ENCODE measurements around the gene SOX9. TPM values are rescaled to one million over a fixed set of nuclear protein-coding genes. Genes with fewer than 3 reads are reported as not detected.

The SOX9 gene
- total RNA-seq, 2 donors from 2014 or later: 52.3 to 74.2 TPM

DNA sequence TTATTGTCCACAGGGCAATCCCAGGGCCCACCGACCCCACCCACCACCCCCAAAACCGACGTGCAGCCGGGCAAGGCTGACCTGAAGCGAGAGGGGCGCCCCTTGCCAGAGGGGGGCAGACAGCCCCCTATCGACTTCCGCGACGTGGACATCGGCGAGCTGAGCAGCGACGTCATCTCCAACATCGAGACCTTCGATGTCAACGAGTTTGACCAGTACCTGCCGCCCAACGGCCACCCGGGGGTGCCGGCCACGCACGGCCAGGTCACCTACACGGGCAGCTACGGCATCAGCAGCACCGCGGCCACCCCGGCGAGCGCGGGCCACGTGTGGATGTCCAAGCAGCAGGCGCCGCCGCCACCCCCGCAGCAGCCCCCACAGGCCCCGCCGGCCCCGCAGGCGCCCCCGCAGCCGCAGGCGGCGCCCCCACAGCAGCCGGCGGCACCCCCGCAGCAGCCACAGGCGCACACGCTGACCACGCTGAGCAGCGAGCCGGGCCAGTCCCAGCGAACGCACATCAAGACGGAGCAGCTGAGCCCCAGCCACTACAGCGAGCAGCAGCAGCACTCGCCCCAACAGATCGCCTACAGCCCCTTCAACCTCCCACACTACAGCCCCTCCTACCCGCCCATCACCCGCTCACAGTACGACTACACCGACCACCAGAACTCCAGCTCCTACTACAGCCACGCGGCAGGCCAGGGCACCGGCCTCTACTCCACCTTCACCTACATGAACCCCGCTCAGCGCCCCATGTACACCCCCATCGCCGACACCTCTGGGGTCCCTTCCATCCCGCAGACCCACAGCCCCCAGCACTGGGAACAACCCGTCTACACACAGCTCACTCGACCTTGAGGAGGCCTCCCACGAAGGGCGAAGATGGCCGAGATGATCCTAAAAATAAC, 3.0 kb downstream of the SOX9 start:
- Histone ChIP-seq H3K36me3 (no peaks in the 10 kb centered on the region), H3K4me3 (peak overlapping the region; percentile 74), H3K27ac (peak overlapping the region; percentile 4), H3K9me3 (no peaks in the 10 kb centered on the region), H3K4me1 (no peaks in the 10 kb centered on the region), H3K9ac (ENCODE audit: low read depth in 2 of 2, low read length in 2 of 2) (peak overlapping the region; percentile 41 to 70), H3K27me3 (peaks cover 5% of the 10 kb centered on the region)
- TF ChIP-seq, protein P1, sequence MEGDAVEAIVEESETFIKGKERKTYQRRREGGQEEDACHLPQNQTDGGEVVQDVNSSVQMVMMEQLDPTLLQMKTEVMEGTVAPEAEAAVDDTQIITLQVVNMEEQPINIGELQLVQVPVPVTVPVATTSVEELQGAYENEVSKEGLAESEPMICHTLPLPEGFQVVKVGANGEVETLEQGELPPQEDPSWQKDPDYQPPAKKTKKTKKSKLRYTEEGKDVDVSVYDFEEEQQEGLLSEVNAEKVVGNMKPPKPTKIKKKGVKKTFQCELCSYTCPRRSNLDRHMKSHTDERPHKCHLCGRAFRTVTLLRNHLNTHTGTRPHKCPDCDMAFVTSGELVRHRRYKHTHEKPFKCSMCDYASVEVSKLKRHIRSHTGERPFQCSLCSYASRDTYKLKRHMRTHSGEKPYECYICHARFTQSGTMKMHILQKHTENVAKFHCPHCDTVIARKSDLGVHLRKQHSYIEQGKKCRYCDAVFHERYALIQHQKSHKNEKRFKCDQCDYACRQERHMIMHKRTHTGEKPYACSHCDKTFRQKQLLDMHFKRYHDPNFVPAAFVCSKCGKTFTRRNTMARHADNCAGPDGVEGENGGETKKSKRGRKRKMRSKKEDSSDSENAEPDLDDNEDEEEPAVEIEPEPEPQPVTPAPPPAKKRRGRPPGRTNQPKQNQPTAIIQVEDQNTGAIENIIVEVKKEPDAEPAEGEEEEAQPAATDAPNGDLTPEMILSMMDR (IDR thresholded peaks at IDR 0.05): no peak
- intact Hi-C loops (cut with DNase I): loop anchor here (5.0 kb wide), 1 partner anchor 304 kb away; no protein-coding TSS in a partner anchor
- peak; percentile 29 for DNase-seq

DNA sequence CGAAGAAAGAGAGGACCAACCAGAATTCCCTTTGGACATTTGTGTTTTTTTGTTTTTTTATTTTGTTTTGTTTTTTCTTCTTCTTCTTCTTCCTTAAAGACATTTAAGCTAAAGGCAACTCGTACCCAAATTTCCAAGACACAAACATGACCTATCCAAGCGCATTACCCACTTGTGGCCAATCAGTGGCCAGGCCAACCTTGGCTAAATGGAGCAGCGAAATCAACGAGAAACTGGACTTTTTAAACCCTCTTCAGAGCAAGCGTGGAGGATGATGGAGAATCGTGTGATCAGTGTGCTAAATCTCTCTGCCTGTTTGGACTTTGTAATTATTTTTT, 3.6 kb downstream of the SOX9 start:
- Histone ChIP-seq H3K4me3 (peak overlapping the region; percentile 8), H3K27me3 (peaks cover 5% of the 10 kb centered on the region), H3K4me1 (no peaks in the 10 kb centered on the region), H3K9ac (ENCODE audit: low read depth in 2 of 2, low read length in 2 of 2) (peak overlapping the region; percentile 41 to 70), H3K27ac (peak overlapping the region; percentile 4), H3K36me3 (no peaks in the 10 kb centered on the region), H3K9me3 (no peaks in the 10 kb centered on the region)
- intact Hi-C loops (cut with DNase I): loop anchor here (5.0 kb wide), 1 partner anchor 303 kb away; no protein-coding TSS in a partner anchor
- no peak for DNase-seq
- TF ChIP-seq, protein P1 (IDR thresholded peaks at IDR 0.05): no peak

DNA sequence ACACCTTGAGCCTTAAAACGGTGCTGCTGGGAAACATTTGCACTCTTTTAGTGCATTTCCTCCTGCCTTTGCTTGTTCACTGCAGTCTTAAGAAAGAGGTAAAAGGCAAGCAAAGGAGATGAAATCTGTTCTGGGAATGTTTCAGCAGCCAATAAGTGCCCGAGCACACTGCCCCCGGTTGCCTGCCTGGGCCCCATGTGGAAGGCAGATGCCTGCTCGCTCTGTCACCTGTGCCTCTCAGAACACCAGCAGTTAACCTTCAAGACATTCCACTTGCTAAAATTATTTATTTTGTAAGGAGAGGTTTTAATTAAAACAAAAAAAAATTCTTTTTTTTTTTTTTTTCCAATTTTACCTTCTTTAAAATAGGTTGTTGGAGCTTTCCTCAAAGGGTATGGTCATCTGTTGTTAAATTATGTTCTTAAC, 4.4 kb downstream of the SOX9 start:
- no peaks in the 10 kb centered on the region for H3K9me3 ChIP-seq
- no peak overlapping the region for H3K9ac ChIP-seq (ENCODE audit: low read depth in 2 of 2, low read length in 2 of 2)
- TF ChIP-seq, protein P1 (IDR thresholded peaks at IDR 0.05): no peak
- no peaks in the 10 kb centered on the region for H3K4me1 ChIP-seq
- H3K27me3 ChIP-seq: peaks cover 5% of the 10 kb centered on the region
- H3K36me3 ChIP-seq: no peaks in the 10 kb centered on the region
- peak; percentile 25 for DNase-seq
- intact Hi-C loops (cut with DNase I): loop anchor here (5.0 kb wide), 1 partner anchor 412 kb away; no protein-coding TSS in a partner anchor
- peak overlapping the region; percentile 27 for H3K27ac ChIP-seq
- H3K4me3 ChIP-seq: no peak overlapping the region

DNA sequence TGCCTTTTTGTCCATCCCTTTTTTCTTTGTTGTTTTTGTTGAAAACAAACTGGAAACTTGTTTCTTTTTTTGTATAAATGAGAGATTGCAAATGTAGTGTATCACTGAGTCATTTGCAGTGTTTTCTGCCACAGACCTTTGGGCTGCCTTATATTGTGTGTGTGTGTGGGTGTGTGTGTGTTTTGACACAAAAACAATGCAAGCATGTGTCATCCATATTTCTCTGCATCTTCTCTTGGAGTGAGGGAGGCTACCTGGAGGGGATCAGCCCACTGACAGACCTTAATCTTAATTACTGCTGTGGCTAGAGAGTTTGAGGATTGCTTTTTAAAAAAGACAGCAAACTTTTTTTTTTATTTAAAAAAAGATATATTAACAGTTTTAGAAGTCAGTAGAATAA, 4.9 kb downstream of the SOX9 start:
- Histone ChIP-seq H3K9me3 (no peaks in the 10 kb centered on the region), H3K36me3 (no peaks in the 10 kb centered on the region), H3K4me3 (no peak overlapping the region), H3K27ac (peak overlapping the region; percentile 27), H3K27me3 (peaks cover 5% of the 10 kb centered on the region), H3K9ac (ENCODE audit: low read depth in 2 of 2, low read length in 2 of 2) (no peak overlapping the region), H3K4me1 (no peaks in the 10 kb centered on the region)
- TF ChIP-seq, protein P1 (IDR thresholded peaks at IDR 0.05): no peak
- intact Hi-C loops (cut with DNase I): loop anchor here (5.0 kb wide), 1 partner anchor 412 kb away; no protein-coding TSS in a partner anchor
- no peak for DNase-seq

DNA sequence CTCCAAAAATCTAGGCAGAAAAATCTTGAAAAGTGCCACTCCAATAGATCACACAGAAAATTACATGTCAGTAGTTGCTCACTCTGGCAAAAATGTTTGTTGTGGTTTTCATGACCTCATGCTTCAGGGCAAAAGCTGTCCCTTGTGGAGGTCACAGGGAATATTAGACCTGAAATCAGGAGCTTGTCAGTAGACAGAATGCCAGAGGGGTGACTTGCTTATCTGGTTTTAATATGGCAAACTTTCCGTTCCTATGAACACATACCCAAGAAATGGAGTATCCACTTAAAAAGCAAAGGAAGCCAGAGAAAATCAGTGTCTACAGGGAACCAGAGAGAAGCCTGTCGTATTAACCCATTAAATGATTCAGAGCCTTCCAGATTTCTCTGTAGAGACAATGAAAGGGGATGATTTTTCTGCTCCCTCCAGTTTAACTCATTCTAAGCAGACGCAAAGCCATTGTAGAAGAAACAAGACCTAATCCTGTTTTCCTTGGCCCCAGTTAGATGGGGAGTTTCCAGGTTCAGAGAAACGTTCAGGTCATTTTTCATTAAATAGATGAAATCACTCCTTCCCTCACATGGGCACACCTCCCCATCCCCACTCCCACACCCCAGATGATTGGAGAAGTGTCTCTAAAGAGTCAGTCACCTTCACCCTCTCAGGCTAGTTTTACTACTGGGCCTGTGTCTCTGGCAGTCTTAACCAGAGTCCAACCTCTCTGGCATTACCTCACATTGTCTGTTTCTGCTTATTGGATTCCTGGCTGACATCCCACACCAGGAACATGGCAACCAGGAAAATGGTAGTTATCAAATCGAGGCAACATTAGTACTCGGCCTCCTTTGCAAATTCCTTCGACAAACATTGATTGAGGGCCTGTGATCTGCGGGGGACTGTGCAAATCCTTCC, 6.0 kb downstream of the SOX9 start:
- H3K27me3 ChIP-seq: peaks cover 5% of the 10 kb centered on the region
- peak overlapping the region in 1 of 2 donors; percentile 26 for H3K9ac ChIP-seq (ENCODE audit: low read depth in 2 of 2, low read length in 2 of 2)
- no peaks in the 10 kb centered on the region for H3K9me3 ChIP-seq
- TF ChIP-seq, protein P1 (IDR thresholded peaks at IDR 0.05): no peak
- intact Hi-C loops (cut with DNase I): loop anchor here (5.0 kb wide), 1 partner anchor 410 kb away; no protein-coding TSS in a partner anchor
- no peaks in the 10 kb centered on the region for H3K4me1 ChIP-seq
- DNase-seq: peak; percentile 75
- no peaks in the 10 kb centered on the region for H3K36me3 ChIP-seq
- peak overlapping the region; percentile 28 for H3K27ac ChIP-seq
- no peak overlapping the region for H3K4me3 ChIP-seq

All from colonic mucosa (tissue), 4 donors.